ENCODE data around the gene PARD3. TPM values are rescaled to one million over a fixed set of nuclear protein-coding genes. Genes with fewer than 3 reads are reported as not detected.

The PARD3 gene
- total and polyA plus RNA-seq, 2 donors (not counting 1 experiment from before 2014, with no cell fraction given) = 24.0 to 46.4 TPM

- no peaks in the 10 kb centered on the region for H3K4me1 ChIP-seq (ENCODE audit: control insufficient read depth, extremely low read depth, insufficient read depth, low read length)
These were observed 257.0 kb downstream of the PARD3 start for GRCh38 chr10:34558093-34558583.

GRCh38 chr10:34557173-34557572 lies 257.9 kb downstream of the PARD3 start:
- no peaks in the 10 kb centered on the region for H3K36me3 ChIP-seq (ENCODE audit: control insufficient read depth, insufficient read depth, low read length)
- no peak overlapping the region for H3K4me3 ChIP-seq (replicated peaks in 1 of 4; ENCODE audit: control extremely low read depth in 1 of 4, insufficient read depth in 1 of 4, low read depth in 3 of 4, low read length in 4 of 4)
- H3K27ac ChIP-seq (ENCODE audit: insufficient read depth, low read length) = no peak overlapping the region
- no peak for DNase-seq (ENCODE audit: low read depth in 2 of 2)
- no peaks in the 10 kb centered on the region for H4K20me1 ChIP-seq (ENCODE audit: control insufficient read depth, extremely low read depth, insufficient read depth, low read length)
- H3K79me2 ChIP-seq (ENCODE audit: control insufficient read depth, insufficient read depth, low read length) = no peaks in the 10 kb centered on the region
- no peaks in the 10 kb centered on the region for H3K27me3 ChIP-seq (ENCODE audit: control insufficient read depth, insufficient read depth, low read length)
- no peak overlapping the region for H3K9ac ChIP-seq (ENCODE audit: insufficient read depth, low read length)
- TF ChIP-seq CTCF (conservative IDR thresholded peaks at IDR 0.05 in 1 of 2, IDR thresholded peaks at IDR 0.05 in 1 of 2; ENCODE audit: low read depth in 1 of 2, low read length in 2 of 2) (no peak), EZH2 (IDR thresholded peaks at IDR 0.05; ENCODE audit: low read length, missing control alignments) (no peak)
- H3K4me2 ChIP-seq (ENCODE audit: extremely low read depth, insufficient read depth, low read length) = no peak overlapping the region
- H3K4me1 ChIP-seq (ENCODE audit: control insufficient read depth, extremely low read depth, insufficient read depth, low read length) = no peaks in the 10 kb centered on the region
- no peak overlapping the region for H2AFZ ChIP-seq (ENCODE audit: low read length)
- no peaks in the 10 kb centered on the region for H3K9me3 ChIP-seq (ENCODE audit: control insufficient read depth, insufficient read depth, low read depth, low read length)

More at GRCh38 chr10:34558093-34558583, 257.0 kb downstream of the PARD3 start:
- Histone ChIP-seq H3K79me2 (ENCODE audit: control insufficient read depth, insufficient read depth, low read length) (no peaks in the 10 kb centered on the region), H3K4me2 (ENCODE audit: extremely low read depth, insufficient read depth, low read length) (no peak overlapping the region), H3K36me3 (ENCODE audit: control insufficient read depth, insufficient read depth, low read length) (no peaks in the 10 kb centered on the region), H3K9me3 (ENCODE audit: control insufficient read depth, insufficient read depth, low read depth, low read length) (no peaks in the 10 kb centered on the region), H4K20me1 (ENCODE audit: control insufficient read depth, extremely low read depth, insufficient read depth, low read length) (no peaks in the 10 kb centered on the region), H3K27me3 (ENCODE audit: control insufficient read depth, insufficient read depth, low read length) (no peaks in the 10 kb centered on the region), H3K9ac (ENCODE audit: insufficient read depth, low read length) (no peak overlapping the region), H3K4me3 (replicated peaks in 1 of 4; ENCODE audit: control extremely low read depth in 1 of 4, insufficient read depth in 1 of 4, low read depth in 3 of 4, low read length in 4 of 4) (no peak overlapping the region), H3K27ac (ENCODE audit: insufficient read depth, low read length) (no peak overlapping the region), H2AFZ (ENCODE audit: low read length) (no peak overlapping the region)
- no peak for DNase-seq (ENCODE audit: low read depth in 2 of 2)
- TF ChIP-seq CTCF (conservative IDR thresholded peaks at IDR 0.05 in 1 of 2, IDR thresholded peaks at IDR 0.05 in 1 of 2; ENCODE audit: low read depth in 1 of 2, low read length in 2 of 2) (no peak), EZH2 (IDR thresholded peaks at IDR 0.05; ENCODE audit: low read length, missing control alignments) (no peak)

DNA sequence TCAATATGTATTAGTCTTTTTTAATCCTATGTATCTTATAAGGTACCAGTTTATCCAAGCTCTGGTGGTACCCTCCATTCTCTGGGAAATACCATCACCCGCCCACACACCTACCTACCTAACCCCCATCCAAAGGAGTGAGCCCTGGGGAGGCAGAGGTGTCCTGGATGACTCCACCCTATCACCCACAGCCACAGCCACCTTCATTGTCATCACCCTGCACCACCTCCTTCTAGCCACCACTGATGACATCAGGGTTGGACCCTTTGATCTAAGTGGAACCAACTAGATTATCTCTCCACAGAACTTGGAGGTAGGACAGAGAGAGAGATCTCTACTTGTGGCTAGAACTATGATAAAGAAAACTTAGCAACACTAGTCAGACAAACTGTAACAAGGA lies 259.4 kb downstream of the PARD3 start:
- TF ChIP-seq EZH2 (IDR thresholded peaks at IDR 0.05; ENCODE audit: low read length, missing control alignments) (no peak), CTCF (conservative IDR thresholded peaks at IDR 0.05 in 1 of 2, IDR thresholded peaks at IDR 0.05 in 1 of 2; ENCODE audit: low read depth in 1 of 2, low read length in 2 of 2) (no peak)
- no peaks in the 10 kb centered on the region for H3K4me1 ChIP-seq (ENCODE audit: control insufficient read depth, extremely low read depth, insufficient read depth, low read length)
- H3K79me2 ChIP-seq (ENCODE audit: control insufficient read depth, insufficient read depth, low read length) = no peaks in the 10 kb centered on the region
- no peak overlapping the region for H3K4me2 ChIP-seq (ENCODE audit: extremely low read depth, insufficient read depth, low read length)
- no peak overlapping the region for H3K9ac ChIP-seq (ENCODE audit: insufficient read depth, low read length)
- no peak overlapping the region for H3K27ac ChIP-seq (ENCODE audit: insufficient read depth, low read length)
- no peaks in the 10 kb centered on the region for H4K20me1 ChIP-seq (ENCODE audit: control insufficient read depth, extremely low read depth, insufficient read depth, low read length)
- H3K9me3 ChIP-seq (ENCODE audit: control insufficient read depth, insufficient read depth, low read depth, low read length) = no peaks in the 10 kb centered on the region
- DNase-seq (ENCODE audit: low read depth in 2 of 2) = peak in 1 of 2 donors; percentile 4
- no peak overlapping the region for H3K4me3 ChIP-seq (replicated peaks in 1 of 4; ENCODE audit: control extremely low read depth in 1 of 4, insufficient read depth in 1 of 4, low read depth in 3 of 4, low read length in 4 of 4)
- H2AFZ ChIP-seq (ENCODE audit: low read length) = no peak overlapping the region
- H3K36me3 ChIP-seq (ENCODE audit: control insufficient read depth, insufficient read depth, low read length) = no peaks in the 10 kb centered on the region
- no peaks in the 10 kb centered on the region for H3K27me3 ChIP-seq (ENCODE audit: control insufficient read depth, insufficient read depth, low read length)

Measured in fibroblast of lung (primary cell).